Posterior cingulate gyrus (tissue), 11 donors: ENCODE results near the gene COG5.
"Not testable (repeated sequence)": the region's sequence is repeated elsewhere in the genome, so short reads cannot be mapped to it uniquely, and the experiment has no call there.

ENCODE experiments used
- DNase-seq, 10 donors: peaks; one replicate each; pipeline versions ENCODE4 v3.0.0 to v3.0.0-alpha.2; 2020 to 2021; ENCODE audit warnings: mixed read lengths in 3 of 10
- intact Hi-C: fragments of 100-400 bp; cut with DNase I; formaldehyde crosslinking; loops from one replicate; pipeline ENCODE4 v1.15.1; 2023

COG5 gene

GRCh38 chr7:107580716-107581383, 17.1 kb upstream of the COG5 start:
- intact Hi-C loops, result loop anchor here (5.0 to 10.0 kb wide), 2 partner anchors 106 to 161 kb away; partner anchors contain the start of genes CBLL1 and GPR22
- no peak for DNase-seq

GRCh38 chr7:107579885-107580715, 16.4 kb upstream of the COG5 start, which contains the start of gene BCAP29:
BCAP29 (plus strand) TSS chr7:107580246; CDS start chr7:107580773, 527 bp downstream.
- peak; percentile 35 to 95 (median 58) for DNase-seq

GRCh38 chr7:107579554-107579884, 15.8 kb upstream of the COG5 start:
- intact Hi-C loops, result no loop called here
- no peak for DNase-seq

More at GRCh38 chr7:107579885-107580715, 16.4 kb upstream of the COG5 start, which contains the start of gene BCAP29:
- intact Hi-C loops, result loop anchor here (5.0 to 10.0 kb wide), 2 partner anchors 105 to 162 kb away; partner anchors contain the start of genes CBLL1 and GPR22

GRCh38 chr7:107573537-107573936, 9.8 kb upstream of the COG5 start:
- intact Hi-C loops, result no loop called here
- no peak for DNase-seq

- intact Hi-C loops, result no loop called here
- DNase-seq, result no peak
Observed at GRCh38 chr7:107570298-107570697, 6.6 kb upstream of the COG5 start.

- intact Hi-C loops, result loop anchor here (10.0 kb wide), 1 partner anchor 160 kb away; no protein-coding TSS in a partner anchor
- DNase-seq, result no peak
Observed at GRCh38 chr7:107564553-107565298, 1.0 kb upstream of the COG5 start.

- intact Hi-C loops, result loop anchor here (2.0 to 10.0 kb wide), 2 partner anchors 162 to 360 kb away; no protein-coding TSS in a partner anchor
- DNase-seq, result no peak
Observed at GRCh38 chr7:107563081-107563774, 492 bp downstream of the COG5 start.

- DNase-seq, result no peak
- intact Hi-C loops, result loop anchor here (10.0 kb wide), 1 partner anchor 164 kb away; no protein-coding TSS in a partner anchor
Observed at GRCh38 chr7:107560898-107561516, 2.7 kb downstream of the COG5 start.

- intact Hi-C loops, result loop anchor here (10.0 kb wide), 1 partner anchor 165 kb away; no protein-coding TSS in a partner anchor
- DNase-seq, result no peak
Observed at GRCh38 chr7:107559864-107560263, 3.9 kb downstream of the COG5 start.

- intact Hi-C loops, result no loop called here
- no peak for DNase-seq
Observed at GRCh38 chr7:107555893-107556292, 7.8 kb downstream of the COG5 start.

- intact Hi-C loops, result no loop called here
Observed at GRCh38 chr7:107551936-107552335, 11.8 kb downstream of the COG5 start.

GRCh38 chr7:107544848-107545591, 18.7 kb downstream of the COG5 start:
- DNase-seq, result no peak
- intact Hi-C loops, result no loop called here

More at GRCh38 chr7:107551936-107552335, 11.8 kb downstream of the COG5 start:
- no peak for DNase-seq

- intact Hi-C loops, result no loop called here
- DNase-seq, result peak in 1 of 10 donors; percentile 80
Observed at GRCh38 chr7:107543338-107543993, 20.3 kb downstream of the COG5 start.

GRCh38 chr7:107538001-107538400, 25.7 kb downstream of the COG5 start:
- intact Hi-C loops, result no loop called here
- DNase-seq, result no peak

GRCh38 chr7:107537228-107537627, 26.5 kb downstream of the COG5 start:
- not testable (repeated sequence) for DNase-seq

GRCh38 chr7:107534139-107534538, 29.6 kb downstream of the COG5 start:
- no peak for DNase-seq
- intact Hi-C loops, result no loop called here

More at GRCh38 chr7:107537228-107537627, 26.5 kb downstream of the COG5 start:
- intact Hi-C loops, result not testable (repeated sequence)

- DNase-seq, result no peak
- intact Hi-C loops, result no loop called here
Observed at GRCh38 chr7:107530751-107531150, 33.0 kb downstream of the COG5 start.

- DNase-seq, result no peak
- intact Hi-C loops, result no loop called here
Observed at GRCh38 chr7:107528461-107528860, 35.3 kb downstream of the COG5 start.
